Left lobe of liver (tissue), 2 donors: ENCODE results near the gene RBP2. TPM values are rescaled to one million over a fixed set of nuclear protein-coding genes. Genes with fewer than 3 reads are reported as not detected.
"Not testable (repeated sequence)": the region's sequence is repeated elsewhere in the genome, so short reads cannot be mapped to it uniquely, and the experiment has no call there.

Source experiments
- ATAC-seq: fragments of 200-7000 bp; cut with Tn5 transposase; one replicate; pipeline ENCODE4 v1.9.1; 2020; ENCODE audit warnings: mild to moderate bottlenecking, moderate library complexity
- DNase-seq: peaks from one replicate; pipeline ENCODE4 v3.0.0-alpha.2; 2020; ENCODE audit warnings: low spot score
- total RNA-seq: library from RNA; stranded (reverse); gene quantifications from one replicate; pipeline ENCODE4 v1.2.1, GENCODE V29; 2021
- donor health status: DM: no; HTN: no; CAD: no; lungs with moderate emphysema.
- donor health status: DM: no; HTN: yes; CAD: no.

The RBP2 gene
- total RNA-seq, 1 donor from 2014 or later, result not detected

GRCh38 chr3:139444446-139444845 is 31.9 kb downstream of the RBP2 start:
- ATAC-seq (no peak), DNase-seq (no peak)

- no peak for ATAC-seq
- DNase-seq, result no peak
Observed at GRCh38 chr3:139443186-139443585, 33.1 kb downstream of the RBP2 start.

- no peak for DNase-seq
- ATAC-seq, result no peak
Observed at GRCh38 chr3:139441656-139442055, 34.7 kb downstream of the RBP2 start.

GRCh38 chr3:139440639-139441556 is 35.4 kb downstream of the RBP2 start:
- ATAC-seq (no peak), DNase-seq (no peak)

GRCh38 chr3:139439278-139439677 is 37.0 kb downstream of the RBP2 start:
- no peak for ATAC-seq
- no peak for DNase-seq

GRCh38 chr3:139434764-139435307 is 41.5 kb downstream of the RBP2 start:
- no peak for DNase-seq
- peak; percentile 46 for ATAC-seq

GRCh38 chr3:139434228-139434627 is 42.1 kb downstream of the RBP2 start:
- DNase-seq (no peak), ATAC-seq (no peak)

- DNase-seq (no peak), ATAC-seq (no peak)
Observed at GRCh38 chr3:139433089-139433488, 43.2 kb downstream of the RBP2 start.

- no peak for ATAC-seq
- no peak for DNase-seq
Observed at GRCh38 chr3:139430493-139430892, 45.8 kb downstream of the RBP2 start.

GRCh38 chr3:139427283-139428060 is 48.8 kb downstream of the RBP2 start:
- ATAC-seq, result peak; percentile 99

GRCh38 chr3:139425745-139426400 is 50.4 kb downstream of the RBP2 start:
- DNase-seq, result no peak
- ATAC-seq, result no peak

More at GRCh38 chr3:139427283-139428060, 48.8 kb downstream of the RBP2 start:
- no peak for DNase-seq

GRCh38 chr3:139423232-139423631 is 53.1 kb downstream of the RBP2 start:
- no peak for ATAC-seq
- DNase-seq, result no peak

GRCh38 chr3:139421460-139421859 is 54.9 kb downstream of the RBP2 start:
- DNase-seq (no peak), ATAC-seq (no peak)

GRCh38 chr3:139421040-139421439 is 55.3 kb downstream of the RBP2 start:
- peak; percentile 64 for ATAC-seq
- DNase-seq, result no peak

- ATAC-seq (no peak), DNase-seq (no peak)
Observed at GRCh38 chr3:139418144-139418543, 58.2 kb downstream of the RBP2 start.

- ATAC-seq (no peak), DNase-seq (no peak)
Observed at GRCh38 chr3:139416275-139416674, 60.0 kb downstream of the RBP2 start.

- DNase-seq (peak; percentile 56), ATAC-seq (peak; percentile 95)
Observed at GRCh38 chr3:139414608-139415224, 61.6 kb downstream of the RBP2 start.

GRCh38 chr3:139412891-139413290 is 63.4 kb downstream of the RBP2 start:
- not testable (repeated sequence) for ATAC-seq, DNase-seq
